ENCODE results near the gene CCDC85B. TPM values are rescaled to one million over a fixed set of nuclear protein-coding genes. Genes with fewer than 3 reads are reported as not detected.

CCDC85B gene
- total and polyA plus RNA-seq, 2 of the 13 experiments (the other 11 are each of a cell fraction or from before 2014, with no cell fraction given) = 8.2 to 19.5 TPM

- TF ChIP-seq ZNF580 (CRISPR knock-in tag; IDR thresholded peaks at IDR 0.05; ENCODE audit: borderline replicate concordance, low read depth) (peak; percentile 47; the same call in 1 of the 2 replicates), JUN (CRISPR knock-in tag; IDR thresholded peaks at IDR 0.05) (no peak), NFKBIZ (CRISPR knock-in tag; IDR thresholded peaks at IDR 0.05) (no peak), ZNF546 (CRISPR knock-in tag; conservative IDR thresholded peaks at IDR 0.05) (no peak), ZNF816 (CRISPR knock-in tag; IDR thresholded peaks at IDR 0.05; ENCODE audit: borderline replicate concordance) (no peak; the same call in 1 of the 2 replicates), ZFP37 (CRISPR knock-in tag; IDR thresholded peaks at IDR 0.05; ENCODE audit: borderline replicate concordance) (no peak), TFDP2 (CRISPR knock-in tag; IDR thresholded peaks at IDR 0.05) (peak; percentile 76), DBP (CRISPR knock-in tag; IDR thresholded peaks at IDR 0.05; ENCODE audit: not compliant biosample characterization) (peak; percentile 6), ZNF614 (CRISPR knock-in tag; IDR thresholded peaks at IDR 0.05; ENCODE audit: borderline replicate concordance) (no peak), GZF1 (CRISPR knock-in tag; IDR thresholded peaks at IDR 0.05) (no peak), ZNF598 (CRISPR knock-in tag; IDR thresholded peaks at IDR 0.05; ENCODE audit: borderline replicate concordance) (no peak), MED8 (CRISPR knock-in tag; IDR thresholded peaks at IDR 0.05; ENCODE audit: insufficient replicate concordance) (no peak), ZNF34 (CRISPR knock-in tag; IDR thresholded peaks at IDR 0.05; ENCODE audit: borderline replicate concordance) (no peak; the same call in 1 of the 2 replicates), ZSCAN21 (CRISPR knock-in tag; IDR thresholded peaks at IDR 0.05; ENCODE audit: borderline replicate concordance) (peak; percentile 83), GABPB1 (CRISPR knock-in tag; IDR thresholded peaks at IDR 0.05) (peak; percentile 68), SMC3 (IDR thresholded peaks at IDR 0.05; ENCODE audit: low read length) (no peak), NKX3-1 (CRISPR knock-in tag; IDR thresholded peaks at IDR 0.05) (peak; percentile 72; the same call in 1 of the 2 replicates), NBN (conservative IDR thresholded peaks at IDR 0.05) (no peak), ZNF33B (CRISPR knock-in tag; IDR thresholded peaks at IDR 0.05) (no peak), TOPORS (CRISPR knock-in tag; IDR thresholded peaks at IDR 0.05) (peak; percentile 86; the same call in 1 of the 2 replicates), SNAPC2 (CRISPR knock-in tag; IDR thresholded peaks at IDR 0.05) (peak; percentile 93), BCL3 (CRISPR knock-in tag; IDR thresholded peaks at IDR 0.05) (peak; percentile 85; the same call in 1 of the 2 replicates), ZNF468 (CRISPR knock-in tag; IDR thresholded peaks at IDR 0.05) (no peak), REL (CRISPR knock-in tag; conservative IDR thresholded peaks at IDR 0.05) (no peak; the same call in 1 of the 2 replicates), POLR2G (IDR thresholded peaks at IDR 0.05; ENCODE audit: low read depth, low read length) (peak; percentile 87), SNAPC5 (CRISPR knock-in tag; IDR thresholded peaks at IDR 0.05; ENCODE audit: borderline replicate concordance) (no peak), MED1 (CRISPR knock-in tag; IDR thresholded peaks at IDR 0.05) (peak; percentile 67; the same call in 1 of the 2 replicates)
These were observed at the start of gene CCDC85B (continued) for GRCh38 chr11:65890324-65891218.

Data from HepG2 (cell line).